Stimulated activated CD4-positive, alpha-beta T cell treated with anti-CD3 and anti-CD28 coated beads, Interleukin-12 subunit alpha, Interleukin-12 subunit beta, amount 100 ng/mL, for 48 hours (primary cell): Measurements from ENCODE around the gene STAP1.

Experiments used
- DNase-seq, 3 donors: peaks; one replicate each; pipeline ENCODE4 v3.0.0-alpha.2; 2020; ENCODE audit warnings: low read depth in 2 of 3, low spot score in 1 of 3

The STAP1 gene

DNA sequence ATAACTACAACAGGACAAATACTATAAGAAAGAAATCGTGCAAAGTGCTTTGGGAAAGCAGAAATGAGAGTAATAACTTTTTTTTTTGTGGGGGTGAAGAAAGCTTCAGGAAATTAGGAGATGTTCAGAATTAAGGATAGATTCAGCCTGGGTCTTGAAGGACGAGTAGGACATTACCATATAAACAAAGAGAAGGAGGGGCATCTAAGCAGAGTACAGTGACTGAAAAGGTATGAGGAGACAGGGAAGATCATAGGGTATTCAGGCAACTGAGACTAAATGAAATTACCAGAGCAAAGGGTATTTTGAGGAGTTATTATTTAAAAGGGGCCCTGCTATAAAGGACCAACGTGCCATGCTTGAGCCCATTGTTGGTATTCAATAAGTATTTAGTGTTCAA lies 3.1 kb upstream of the STAP1 start:
- DNase-seq = no peak

DNA sequence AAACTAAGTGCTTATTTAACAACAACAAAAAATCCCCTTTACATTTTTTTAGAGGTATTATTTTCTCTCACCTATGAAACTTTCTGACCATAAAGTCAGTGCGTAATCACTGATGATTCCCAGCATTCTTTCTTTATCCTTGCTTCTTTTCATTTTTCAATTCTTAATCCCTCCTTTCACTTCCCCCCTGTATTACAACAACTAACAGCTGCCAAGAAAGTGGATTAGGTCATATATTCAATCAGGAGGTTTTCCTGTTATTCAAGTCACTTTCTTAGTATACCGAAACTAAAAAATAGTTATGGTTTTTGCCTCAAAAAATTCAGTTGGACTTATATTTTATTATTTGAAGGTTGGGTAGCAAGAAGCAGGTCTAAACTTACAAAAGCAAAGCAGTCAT lies 2.1 kb upstream of the STAP1 start:
- DNase-seq = no peak

DNA sequence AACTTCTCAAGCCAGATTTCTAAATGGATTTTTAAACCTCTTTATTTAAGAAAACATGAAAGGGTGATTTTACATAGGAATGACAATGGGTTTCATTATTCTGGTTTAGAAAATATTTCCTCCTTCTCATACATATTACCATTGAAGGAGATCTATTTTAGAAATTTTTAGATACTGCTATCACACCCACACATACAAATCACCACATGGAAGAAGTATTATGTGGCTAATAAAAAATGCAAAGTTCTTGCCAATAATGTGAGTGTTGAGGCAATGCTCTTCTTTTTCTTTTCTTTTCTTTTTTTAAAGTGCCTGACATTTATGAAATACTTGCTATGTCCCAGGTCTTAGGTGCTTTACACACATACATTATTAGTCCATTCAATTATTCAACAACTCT lies 6.8 kb downstream of the STAP1 start:
- no peak for DNase-seq

GRCh38 chr4:67566335-67566734 lies 7.8 kb downstream of the STAP1 start:
- no peak for DNase-seq

DNA sequence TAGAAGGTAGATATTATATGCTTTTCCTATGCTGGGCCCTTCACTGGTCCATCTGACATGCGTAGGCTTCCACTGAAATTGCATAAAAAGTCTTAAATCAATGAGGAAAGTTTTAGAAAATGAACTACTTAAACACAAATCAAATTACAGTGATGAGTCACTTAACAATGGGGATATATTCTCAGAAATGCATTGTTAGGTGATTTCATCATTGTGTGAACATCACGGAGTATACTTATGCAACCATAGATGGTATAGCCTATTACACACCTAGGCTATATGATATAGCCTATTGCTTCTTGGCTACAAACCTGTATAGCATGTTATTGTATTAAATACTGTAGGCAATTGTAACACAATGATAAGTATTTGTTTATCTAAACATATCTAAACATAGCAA lies 10.3 kb downstream of the STAP1 start:
- DNase-seq = no peak

- no peak for DNase-seq
Observed at GRCh38 chr4:67570537-67570936, 12.0 kb downstream of the STAP1 start.

DNA sequence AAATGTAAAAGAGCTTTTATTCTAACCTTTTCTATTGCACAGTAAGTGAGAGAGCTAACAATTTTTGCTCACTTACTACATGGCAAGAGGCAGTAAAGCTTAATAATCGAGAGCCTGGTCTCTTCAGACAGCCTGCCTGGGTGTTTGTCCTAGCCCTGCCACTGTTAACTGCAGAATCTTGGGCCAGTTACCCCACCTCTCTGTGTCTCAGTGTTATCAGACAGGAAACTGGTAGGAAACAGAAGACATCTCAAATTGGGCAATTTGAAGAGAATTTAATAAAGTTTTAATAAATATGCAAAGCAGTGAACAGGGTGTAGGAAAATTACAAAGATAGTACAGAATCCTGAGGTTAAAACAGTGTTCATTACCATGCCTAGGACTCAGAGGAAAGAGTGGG lies 13.4 kb downstream of the STAP1 start:
- no peak for DNase-seq

DNA sequence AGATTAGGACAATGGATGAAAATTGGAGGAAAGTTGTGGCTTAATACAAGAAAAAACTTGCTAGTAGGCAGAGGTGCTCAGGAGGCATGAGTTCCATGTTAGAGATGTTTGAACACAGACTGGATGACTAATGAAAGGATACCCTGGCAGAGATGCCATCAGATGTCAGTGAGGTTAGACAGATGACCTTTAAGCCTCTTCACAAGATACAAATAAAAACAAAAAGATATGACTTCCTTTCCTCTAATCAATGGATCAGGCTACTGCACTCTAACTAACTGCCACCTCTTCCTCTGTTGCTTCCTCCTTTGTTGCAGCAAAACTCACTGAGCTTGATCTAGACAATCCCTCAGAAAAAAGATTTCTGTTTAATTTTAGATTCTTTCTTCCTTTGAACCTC lies 14.7 kb downstream of the STAP1 start:
- DNase-seq = no peak

- no peak for DNase-seq
Observed at GRCh38 chr4:67575232-67576058, 16.9 kb downstream of the STAP1 start.

DNA sequence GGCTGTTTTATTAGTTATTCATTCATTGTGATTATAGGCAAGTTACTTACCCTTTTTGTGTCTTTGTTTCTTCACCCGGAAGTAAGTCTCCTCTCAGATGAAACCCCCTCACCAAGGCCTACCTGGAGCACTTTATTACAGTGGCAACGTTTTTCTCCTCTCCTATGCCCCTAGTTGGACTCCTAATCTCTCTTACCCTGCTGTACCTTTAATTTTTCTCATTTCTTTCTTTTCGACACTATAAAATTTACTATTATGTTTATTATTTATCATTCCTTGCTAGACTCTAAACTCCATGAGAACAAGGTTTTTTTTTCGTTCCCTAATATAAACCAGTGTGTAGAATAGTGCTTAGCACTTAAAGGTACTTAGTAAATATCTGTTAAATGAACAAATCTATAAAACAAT lies 17.5 kb downstream of the STAP1 start:
- no peak for DNase-seq

DNA sequence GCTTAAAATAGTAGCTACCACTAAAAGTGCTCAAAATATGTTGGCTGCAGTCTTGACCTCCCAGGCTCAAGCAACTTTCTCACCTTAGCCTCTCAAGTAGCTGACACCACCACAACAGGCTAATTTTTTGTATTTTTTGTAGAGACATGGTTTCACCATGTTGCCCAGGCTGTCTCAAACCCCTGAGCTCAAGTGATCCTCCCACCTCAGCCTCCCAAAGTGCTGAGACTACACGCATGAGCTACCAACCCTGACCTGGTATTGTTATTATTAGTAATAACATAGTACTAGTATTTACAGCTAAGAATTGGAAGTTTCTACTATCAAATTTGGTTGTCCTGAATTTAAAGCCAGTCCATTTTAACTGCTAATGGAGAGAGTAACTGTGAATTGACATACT lies 18.0 kb downstream of the STAP1 start:
- DNase-seq = no peak

- no peak for DNase-seq
Observed at GRCh38 chr4:67580577-67580976, 22.1 kb downstream of the STAP1 start.

- DNase-seq = no peak
Observed at GRCh38 chr4:67581208-67581857, 22.8 kb downstream of the STAP1 start.

DNA sequence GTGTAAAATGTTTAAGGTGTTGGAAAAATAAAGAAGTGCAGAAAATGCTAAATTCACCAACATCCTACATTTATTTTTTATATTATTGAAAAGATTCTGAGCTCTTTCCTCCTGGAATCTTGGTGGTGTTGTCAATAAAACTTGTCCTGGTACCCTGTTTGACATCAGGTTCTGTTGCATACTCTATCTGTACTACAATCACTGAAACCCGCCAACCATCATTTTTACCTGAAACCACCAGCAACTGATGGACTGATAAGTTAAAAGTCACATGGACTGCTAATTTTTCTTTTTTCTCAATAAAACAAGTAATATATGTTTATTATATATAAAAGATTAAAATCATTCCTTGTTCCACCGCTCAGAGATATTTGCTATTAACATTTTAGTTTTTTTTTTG lies 23.4 kb downstream of the STAP1 start:
- DNase-seq = no peak

GRCh38 chr4:67584496-67584895 lies 26.0 kb downstream of the STAP1 start:
- DNase-seq = no peak

GRCh38 chr4:67587156-67587555 lies 28.6 kb downstream of the STAP1 start:
- DNase-seq = no peak

DNA sequence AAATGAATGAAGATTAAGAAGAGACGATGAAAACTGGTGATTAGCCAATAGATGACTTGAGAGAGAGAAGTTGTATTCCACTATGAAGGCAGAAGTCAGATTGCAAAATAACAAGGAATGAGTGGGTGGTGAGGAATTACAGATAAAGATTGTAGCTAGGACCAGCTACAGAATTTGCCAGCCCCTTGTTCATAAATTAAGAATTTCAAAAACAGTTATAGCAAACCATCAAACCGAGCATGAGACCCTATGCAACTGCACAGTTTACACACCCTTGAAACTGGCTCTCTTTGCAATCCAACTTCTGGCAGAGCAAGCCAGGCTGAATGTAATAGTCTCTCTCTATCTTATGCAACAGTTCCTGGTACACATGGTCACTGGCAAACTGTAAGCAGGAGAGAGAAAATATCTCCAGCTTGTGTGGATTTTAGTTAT lies 35.2 kb downstream of the STAP1 start:
- no peak for DNase-seq

DNA sequence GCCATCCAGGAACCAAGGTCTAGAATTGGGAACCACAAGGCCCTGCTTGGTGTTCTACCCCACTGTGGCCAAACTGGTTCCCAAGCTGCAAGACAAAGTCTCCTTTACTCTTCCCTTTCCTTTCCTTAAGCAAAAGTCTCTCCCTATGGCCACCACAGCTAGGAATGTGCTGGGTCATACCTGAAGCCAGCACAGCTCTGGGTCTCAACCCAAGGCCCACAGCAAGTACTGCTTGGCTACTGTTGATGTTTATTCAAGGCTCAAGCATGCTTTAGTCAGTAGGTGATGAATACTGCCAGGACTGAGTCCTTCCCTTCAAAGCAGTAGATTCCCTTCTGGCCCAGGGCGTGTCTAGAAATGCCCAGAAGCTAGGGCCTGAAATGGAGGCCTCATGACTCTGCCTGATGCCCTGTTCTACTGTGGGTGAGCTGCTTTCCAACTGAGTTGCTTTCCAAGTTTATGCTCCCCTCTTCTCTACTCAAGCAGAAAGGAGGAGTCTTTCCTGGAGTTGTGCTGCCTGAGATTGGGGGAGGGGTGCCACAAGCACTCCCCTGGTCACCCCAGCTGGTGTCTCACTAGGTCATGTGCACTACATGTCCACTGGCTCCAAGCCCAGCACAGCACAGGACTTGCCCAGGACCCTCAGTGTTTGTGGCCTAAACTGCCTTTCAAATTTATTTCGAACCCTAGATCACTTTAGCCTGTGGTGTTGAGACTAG lies 44.9 kb downstream of the STAP1 start:
- DNase-seq = no peak

- no peak for DNase-seq
Observed at GRCh38 chr4:67604029-67604381, 45.5 kb downstream of the STAP1 start.

GRCh38 chr4:67604749-67605148 lies 46.2 kb downstream of the STAP1 start:
- no peak for DNase-seq

DNA sequence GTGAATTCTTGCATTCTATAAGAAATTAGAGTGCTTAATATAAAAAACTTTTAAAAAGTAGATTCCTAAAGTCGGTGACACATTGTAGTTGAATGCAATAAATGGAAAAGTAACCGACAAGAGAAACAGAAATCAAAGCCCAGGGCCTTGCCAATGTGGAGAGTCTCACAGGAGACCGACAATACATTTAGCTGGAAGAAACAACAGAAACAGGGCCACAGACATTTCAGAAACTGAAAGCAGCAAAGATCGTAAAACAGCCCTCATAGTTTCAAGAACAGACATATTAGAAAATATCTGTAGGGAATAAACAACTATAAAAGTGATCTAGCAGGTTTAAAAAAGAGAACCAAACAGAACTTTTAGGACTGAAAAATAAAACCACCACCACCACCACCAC lies 49.5 kb downstream of the STAP1 start:
- no peak for DNase-seq

GRCh38 chr4:67614186-67614585 lies 55.7 kb downstream of the STAP1 start:
- no peak for DNase-seq
